Transverse colon (tissue), 4 donors: ENCODE measurements around the gene MCC. TPM values are rescaled to one million over a fixed set of nuclear protein-coding genes. Genes with fewer than 3 reads are reported as not detected.

Experiments
- DNase-seq: peaks from one replicate; pipeline ENCODE4 v3.0.0-alpha.2; 2019
- H3K27ac ChIP-seq, 4 donors: fragments of 200-600 bp; sonication (generic); 2 replicates each; pipeline ENCODE4 v1.5.1; 2016 to 2018; ENCODE audit warnings: inconsistent platforms in 4 of 4
- H3K27me3 ChIP-seq: fragments of 200-600 bp; sonication (generic); 2 replicates; pipeline ENCODE4 v1.5.1; 2017; ENCODE audit warnings: inconsistent platforms
- H3K36me3 ChIP-seq, 4 donors: fragments of 200-600 bp; sonication (generic); 2 replicates each; pipeline ENCODE4 v1.5.1; 2017 to 2019; ENCODE audit warnings: inconsistent platforms in 4 of 4
- H3K4me1 ChIP-seq, 4 donors: fragments of 200-600 bp; sonication (generic); 2 replicates each; pipeline ENCODE4 v1.5.1; 2017 to 2020; ENCODE audit warnings: inconsistent platforms in 4 of 4
- H3K4me3 ChIP-seq, 4 donors: fragments of 200-600 bp; sonication (generic); 1 replicate in 1 of 4; 2 replicates in 3 of 4; pipeline versions ENCODE4 v1.5.1 to v1.6.1; 2017 to 2019; ENCODE audit warnings: inconsistent platforms in 4 of 4
- H3K9me3 ChIP-seq, 2 donors: fragments of 200-600 bp; sonication (generic); 2 replicates each; pipeline ENCODE4 v1.5.1; 2017 to 2019; ENCODE audit warnings: inconsistent platforms in 2 of 2
- CTCF ChIP-seq, 5 experiments: fragments of 200-600 bp in 3 of 5; fragments of 450-650 bp in 2 of 5; sonication (generic) in 3 of 5; IDR thresholded peaks; 1 replicate in 2 of 5; 2 replicates in 3 of 5; pipeline ENCODE4 v1.5.1; 2016 to 2017; ENCODE audit warnings: antibody characterized with exemption in 5 of 5, inconsistent platforms in 3 of 5, mild to moderate bottlenecking in 2 of 5, moderate library complexity in 1 of 5
- EP300 ChIP-seq: sonication (generic); formaldehyde crosslinking; IDR thresholded peaks from one replicate; pipeline ENCODE4 v1.6.1; 2017; ENCODE audit warnings: antibody characterized with exemption, low read depth
- POLR2A ChIP-seq: fragments of 450-650 bp; IDR thresholded peaks from one replicate; pipeline ENCODE4 v1.6.1; 2016; ENCODE audit warnings: antibody characterized with exemption, mild to moderate bottlenecking, moderate library complexity
- POLR2AphosphoS5 ChIP-seq, 3 donors: sonication (generic); formaldehyde crosslinking; IDR thresholded peaks; one replicate each; pipeline ENCODE4 v1.6.1; 2016; ENCODE audit warnings: antibody characterized with exemption in 3 of 3
- WGBS, 2 donors: methylation state at CpG; one replicate each; pipeline ENCODE4 v1.1.5; 2018; ENCODE audit warnings: low coverage in 1 of 2; 5-methylcytosine and 5-hydroxymethylcytosine counted together
- in situ Hi-C, 4 donors: fragments of 200-750 bp; cut with MboI; loops; one replicate each; pipeline versions ENCODE4 v1.15.0 to v1.15.1; 2017; ENCODE audit warnings: low sequenced_read_pairs in 3 of 4, low pct_ligation_motif_present in 1 of 4, low pct_unique_long_range_greater_than_20kb in 1 of 4
- intact Hi-C: fragments of 100-400 bp; cut with DNase I; formaldehyde crosslinking; loops from one replicate; pipeline ENCODE4 v1.15.1; 2023; ENCODE audit warnings: low total_unique reads
- total RNA-seq, 4 donors: library from RNA; depleted of rRNA; stranded (reverse); fragments of >200 nt; gene quantifications; one replicate each; pipeline ENCODE4 v1.1.0, GENCODE V29; 2016

The MCC gene
- total RNA-seq, 4 donors from 2014 or later, result 2.6 to 28.4 (median 16.4) TPM

GRCh38 chr5:113110117-113110516 lies 378.1 kb downstream of the MCC start:
- Histone ChIP-seq H3K27me3 (no peaks in the 10 kb centered on the region), H3K4me3 (no peak overlapping the region), H3K36me3 (no peaks in the 10 kb centered on the region), H3K9me3 (no peaks in the 10 kb centered on the region), H3K4me1 (no peaks in the 10 kb centered on the region), H3K27ac (no peak overlapping the region)
- DNase-seq, result no peak
- TF ChIP-seq POLR2A, result no peak
- intact Hi-C loops (no loop called here), in situ Hi-C loops (no loop called here)
- 86 to 88% methylated on average over 6 of the region's 6 CpGs for WGBS, 2 donors

GRCh38 chr5:113109344-113109743 lies 378.9 kb downstream of the MCC start:
- H3K36me3 ChIP-seq, result no peaks in the 10 kb centered on the region
- intact Hi-C loops, result no loop called here
- no peaks in the 10 kb centered on the region for H3K9me3 ChIP-seq
- DNase-seq, result no peak
- WGBS, 2 donors, result 87 to 92% methylated on average over 4 to 5 of the region's 5 CpGs
- no peak overlapping the region for H3K4me3 ChIP-seq
- H3K4me1 ChIP-seq, result no peaks in the 10 kb centered on the region
- H3K27me3 ChIP-seq, result no peaks in the 10 kb centered on the region
- H3K27ac ChIP-seq, result no peak overlapping the region
- no peak for TF ChIP-seq CTCF (IDR thresholded peaks at IDR 0.05)
- no peak for TF ChIP-seq POLR2A
- TF ChIP-seq POLR2AphosphoS5 (IDR thresholded peaks at IDR 0.05), result no peak
- TF ChIP-seq EP300, result no peak
- in situ Hi-C loops, result no loop called here

- no peaks in the 10 kb centered on the region for H3K36me3 ChIP-seq
- in situ Hi-C loops, result no loop called here
- H3K27ac ChIP-seq, result no peak overlapping the region
- TF ChIP-seq POLR2A, result no peak
- no peak for TF ChIP-seq POLR2AphosphoS5 (IDR thresholded peaks at IDR 0.05)
- H3K9me3 ChIP-seq, result no peaks in the 10 kb centered on the region
- no peak overlapping the region for H3K4me3 ChIP-seq
- 87 to 93% methylated on average over 3 to 5 of the region's 5 CpGs for WGBS, 2 donors
- H3K4me1 ChIP-seq, result no peaks in the 10 kb centered on the region
- DNase-seq, result no peak
- intact Hi-C loops, result no loop called here
- no peaks in the 10 kb centered on the region for H3K27me3 ChIP-seq
These were observed 379.8 kb downstream of the MCC start for GRCh38 chr5:113108485-113108884.

- no peaks in the 10 kb centered on the region for H3K4me1 ChIP-seq
- no peaks in the 10 kb centered on the region for H3K27me3 ChIP-seq
- in situ Hi-C loops (no loop called here), intact Hi-C loops (no loop called here)
- no peak for TF ChIP-seq POLR2AphosphoS5 (IDR thresholded peaks at IDR 0.05)
- TF ChIP-seq CTCF (IDR thresholded peaks at IDR 0.05), result no peak
- no peak for TF ChIP-seq EP300
- no peak for TF ChIP-seq POLR2A
- H3K4me3 ChIP-seq, result no peak overlapping the region
- 66 to 72% methylated on average over 2 of the region's 2 CpGs for WGBS, 2 donors
- DNase-seq, result no peak
- H3K36me3 ChIP-seq, result no peaks in the 10 kb centered on the region
- no peaks in the 10 kb centered on the region for H3K9me3 ChIP-seq
- H3K27ac ChIP-seq, result no peak overlapping the region
These were observed 381.4 kb downstream of the MCC start for GRCh38 chr5:113106821-113107220.

- H3K36me3 ChIP-seq, result no peaks in the 10 kb centered on the region
- no peak for DNase-seq
- H3K4me3 ChIP-seq, result no peak overlapping the region
- in situ Hi-C loops, result no loop called here
- WGBS, 2 donors, result 96 to 98% methylated on average over 4 to 5 of the region's 5 CpGs
- no peak overlapping the region for H3K27ac ChIP-seq
- no peaks in the 10 kb centered on the region for H3K9me3 ChIP-seq
- no peaks in the 10 kb centered on the region for H3K4me1 ChIP-seq
- intact Hi-C loops, result no loop called here
- H3K27me3 ChIP-seq, result no peaks in the 10 kb centered on the region
- no peak for TF ChIP-seq CTCF (IDR thresholded peaks at IDR 0.05)
- no peak for TF ChIP-seq POLR2A
- no peak for TF ChIP-seq EP300
These were observed 382.5 kb downstream of the MCC start for GRCh38 chr5:113105693-113106280.
